Transverse colon (tissue), 3 donors: ENCODE data around the gene ADM5.

ENCODE experiments used
- CTCF ChIP-seq, 5 experiments: fragments of 200-600 bp in 3 of 5; fragments of 450-650 bp in 2 of 5; sonication (generic) in 3 of 5; IDR thresholded peaks; 1 replicate in 2 of 5; 2 replicates in 3 of 5; pipeline ENCODE4 v1.5.1; 2016 to 2017; ENCODE audit warnings: antibody characterized with exemption in 5 of 5, inconsistent platforms in 3 of 5, mild to moderate bottlenecking in 2 of 5, moderate library complexity in 1 of 5
- EP300 ChIP-seq: sonication (generic); formaldehyde crosslinking; IDR thresholded peaks from one replicate; pipeline ENCODE4 v1.6.1; 2017; ENCODE audit warnings: antibody characterized with exemption, low read depth
- POLR2A ChIP-seq: fragments of 450-650 bp; IDR thresholded peaks from one replicate; pipeline ENCODE4 v1.6.1; 2016; ENCODE audit warnings: antibody characterized with exemption, mild to moderate bottlenecking, moderate library complexity

- no peak for TF ChIP-seq POLR2A
- no peak for TF ChIP-seq CTCF (IDR thresholded peaks at IDR 0.05)
- no peak for TF ChIP-seq EP300
Measured at GRCh38 chr19:49704888-49705642, 15.7 kb downstream of the ADM5 start.
